Natural killer cell (primary cell): ENCODE results near the gene CCDC146. TPM values are rescaled to one million over a fixed set of nuclear protein-coding genes. Genes with fewer than 3 reads are reported as not detected.
A peak's percentile ranks its signal among the peaks of the same experiment; 100 is the strongest.

Experiments used
- ATAC-seq, 3 donors: fragments of 150-1000 bp in 2 of 3; fragments of 200-7000 bp in 1 of 3; cut with Tn5 transposase; 1 replicate in 1 of 3; 2 replicates in 2 of 3; pipeline ENCODE4 v1.10.0; 2021; ENCODE audit warnings: mild to moderate bottlenecking in 2 of 3, moderate library complexity in 2 of 3
- DNase-seq, 2 donors: peaks; one replicate each; pipeline versions ENCODE4 v3.0.0 to v3.0.0-alpha.2; 2013 to 2021; ENCODE audit warnings: mixed read lengths in 1 of 2
- H3K27ac ChIP-seq: one replicate; pipeline ENCODE4 v1.5.1; 2013; ENCODE audit warnings: mild to moderate bottlenecking, low read length
- H3K27me3 ChIP-seq: one replicate; pipeline ENCODE4 v1.6.1; 2013; ENCODE audit warnings: low read length; ENCODE audit not compliant: control insufficient read depth, insufficient read depth
- H3K36me3 ChIP-seq: one replicate; pipeline ENCODE4 v1.6.1; 2013; ENCODE audit warnings: low read length; ENCODE audit not compliant: control insufficient read depth, insufficient read depth
- H3K4me1 ChIP-seq: one replicate; pipeline ENCODE4 v1.6.1; 2013; ENCODE audit warnings: low read length; ENCODE audit not compliant: control insufficient read depth, insufficient read depth
- H3K4me3 ChIP-seq: one replicate; pipeline ENCODE4 v1.5.1; 2013; ENCODE audit warnings: low read length
- H3K9me3 ChIP-seq: one replicate; pipeline ENCODE4 v1.6.1; 2013; ENCODE audit warnings: low read length; ENCODE audit not compliant: control insufficient read depth, insufficient read depth
- H3K27ac Mint-ChIP-seq, 2 donors: one replicate each; pipeline ENCODE4 v1.8.0; 2022; ENCODE audit warnings: mild to moderate bottlenecking in 2 of 2, mixed read lengths in 2 of 2, moderate library complexity in 1 of 2
- H3K27me3 Mint-ChIP-seq, 2 donors: one replicate each; pipeline ENCODE4 v1.8.0; 2022; ENCODE audit warnings: low read depth in 2 of 2, mixed read lengths in 2 of 2
- H3K36me3 Mint-ChIP-seq: one replicate; pipeline ENCODE4 v1.8.0; 2022; ENCODE audit warnings: mixed read lengths
- H3K4me1 Mint-ChIP-seq, 2 donors: one replicate each; pipeline ENCODE4 v1.8.0; 2022; ENCODE audit warnings: mixed read lengths in 2 of 2
- H3K4me3 Mint-ChIP-seq: one replicate; pipeline ENCODE4 v1.8.0; 2022; ENCODE audit warnings: mild to moderate bottlenecking, moderate library complexity, mixed read lengths
- H3K9me3 Mint-ChIP-seq, 2 donors: one replicate each; pipeline ENCODE4 v1.8.0; 2022; ENCODE audit warnings: mixed read lengths in 2 of 2
- CTCF ChIP-seq: fragments of 200-600 bp; IDR thresholded peaks from one replicate; pipeline ENCODE4 v1.8.0; 2022; ENCODE audit warnings: antibody characterized with exemption
- WGBS: methylation state at CpG from one replicate; pipeline ENCODE4 v1.1.7; 2013; ENCODE audit warnings: missing lambda C conversion rate; ENCODE audit not compliant: insufficient coverage; 5-methylcytosine and 5-hydroxymethylcytosine counted together
- intact Hi-C: fragments of 100-400 bp; cut with micrococcal nuclease; formaldehyde crosslinking; loops from one replicate; pipeline ENCODE4 v1.14.2; 2022
- total RNA-seq, 4 donors: library from RNA; stranded (reverse); fragments of 120-200 nt in 1 of 4; gene quantifications; one replicate each; pipeline versions ENCODE4 v1.2.3 to v1.2.4, GENCODE V29; 2013 to 2022

CCDC146 gene
- total RNA-seq, 3 donors from 2014 or later (not counting 1 experiment from before 2014, with no cell fraction given), result 20.1 to 25.6 (median 24.0) TPM

GRCh38 chr7:77185866-77186265 lies 63.5 kb downstream of the CCDC146 start:
- intact Hi-C loops, result no loop called here
- Mint-ChIP-seq H3K4me1 (peaks cover 13 to 18% of the 10 kb centered on the region in 2 donors), H3K27ac (no peak overlapping the region), H3K4me3 (no peak overlapping the region), H3K9me3 (peaks cover 0 to 2% of the 10 kb centered on the region in 2 donors), H3K36me3 (no peaks in the 10 kb centered on the region), H3K27me3 (no peaks in the 10 kb centered on the region)
- Histone ChIP-seq H3K36me3 (no peaks in the 10 kb centered on the region), H3K4me3 (no peak overlapping the region), H3K27ac (no peak overlapping the region), H3K4me1 (no peaks in the 10 kb centered on the region), H3K27me3 (no peaks in the 10 kb centered on the region), H3K9me3 (no peaks in the 10 kb centered on the region)
- DNase-seq (no peak), ATAC-seq (no peak)
- no CpG with 5 or more reads among the region's 2 CpGs for WGBS
- TF ChIP-seq CTCF, result no peak

GRCh38 chr7:77188731-77189437 lies 66.5 kb downstream of the CCDC146 start:
- H3K27ac ChIP-seq, result no peak overlapping the region
- no peaks in the 10 kb centered on the region for H3K9me3 ChIP-seq
- H3K36me3 Mint-ChIP-seq, result no peaks in the 10 kb centered on the region
- WGBS, result 58% methylated on average over 2 of the region's 4 CpGs
- peak overlapping the region in 1 of 2 donors; percentile 43 for H3K27ac Mint-ChIP-seq
- no peak for TF ChIP-seq CTCF
- H3K36me3 ChIP-seq, result no peaks in the 10 kb centered on the region
- H3K4me1 Mint-ChIP-seq, result peaks cover 19 to 26% of the 10 kb centered on the region in 2 donors
- no peaks in the 10 kb centered on the region for H3K9me3 Mint-ChIP-seq
- ATAC-seq (no peak), DNase-seq (no peak)
- no peak overlapping the region for H3K4me3 ChIP-seq
- H3K4me1 ChIP-seq, result peaks cover 9% of the 10 kb centered on the region
- intact Hi-C loops, result no loop called here
- no peak overlapping the region for H3K4me3 Mint-ChIP-seq
- no peaks in the 10 kb centered on the region for H3K27me3 Mint-ChIP-seq
- no peaks in the 10 kb centered on the region for H3K27me3 ChIP-seq

GRCh38 chr7:77197141-77197540 lies 74.7 kb downstream of the CCDC146 start:
- no peaks in the 10 kb centered on the region for H3K36me3 Mint-ChIP-seq
- Histone ChIP-seq H3K4me3 (peak overlapping the region; percentile 26), H3K9me3 (no peaks in the 10 kb centered on the region), H3K4me1 (peaks cover 17% of the 10 kb centered on the region), H3K36me3 (no peaks in the 10 kb centered on the region), H3K27me3 (no peaks in the 10 kb centered on the region), H3K27ac (peak overlapping the region; percentile 49)
- no peaks in the 10 kb centered on the region for H3K27me3 Mint-ChIP-seq
- peaks cover 56 to 59% of the 10 kb centered on the region in 2 donors for H3K4me1 Mint-ChIP-seq
- no peak for ATAC-seq
- no peaks in the 10 kb centered on the region for H3K9me3 Mint-ChIP-seq
- intact Hi-C loops, result loop anchor here (5.0 kb wide), 1 partner anchor 130 kb away; no protein-coding TSS in a partner anchor
- peak overlapping the region; percentile 99 for H3K4me3 Mint-ChIP-seq
- peak overlapping the region; percentile 98 for H3K27ac Mint-ChIP-seq
- TF ChIP-seq CTCF, result no peak
- DNase-seq, result peak in 1 of 2 donors; percentile 12
- 69% methylated on average over 3 of the region's 4 CpGs for WGBS
